ENCODE results near the gene MERTK.
"Not testable (repeated sequence)": the region's sequence is repeated elsewhere in the genome, so short reads cannot be mapped to it uniquely, and the experiment has no call there.

The MERTK gene

DNA sequence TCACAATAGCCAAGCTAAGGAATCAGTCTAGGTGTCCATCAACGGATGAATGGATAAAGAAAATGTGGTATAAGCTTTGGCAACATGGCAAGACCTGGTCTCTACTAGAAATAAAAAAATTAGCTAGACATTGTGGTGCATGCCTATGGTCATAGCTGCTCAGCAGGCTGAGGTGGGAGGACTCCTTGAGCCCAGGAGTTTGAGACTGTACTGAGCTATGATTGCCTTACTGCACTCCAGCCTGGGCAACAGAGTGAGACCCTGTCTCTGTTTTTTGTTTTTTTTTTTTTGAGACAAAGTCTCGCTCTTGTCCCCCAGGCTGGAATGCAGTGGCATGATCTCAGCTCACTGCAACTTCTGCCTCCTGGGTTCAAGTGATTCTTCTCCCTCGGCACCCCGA is 11.6 kb downstream of the MERTK start:
- DNase-seq (ENCODE audit: low read depth in 2 of 2) = not testable (repeated sequence)

DNA sequence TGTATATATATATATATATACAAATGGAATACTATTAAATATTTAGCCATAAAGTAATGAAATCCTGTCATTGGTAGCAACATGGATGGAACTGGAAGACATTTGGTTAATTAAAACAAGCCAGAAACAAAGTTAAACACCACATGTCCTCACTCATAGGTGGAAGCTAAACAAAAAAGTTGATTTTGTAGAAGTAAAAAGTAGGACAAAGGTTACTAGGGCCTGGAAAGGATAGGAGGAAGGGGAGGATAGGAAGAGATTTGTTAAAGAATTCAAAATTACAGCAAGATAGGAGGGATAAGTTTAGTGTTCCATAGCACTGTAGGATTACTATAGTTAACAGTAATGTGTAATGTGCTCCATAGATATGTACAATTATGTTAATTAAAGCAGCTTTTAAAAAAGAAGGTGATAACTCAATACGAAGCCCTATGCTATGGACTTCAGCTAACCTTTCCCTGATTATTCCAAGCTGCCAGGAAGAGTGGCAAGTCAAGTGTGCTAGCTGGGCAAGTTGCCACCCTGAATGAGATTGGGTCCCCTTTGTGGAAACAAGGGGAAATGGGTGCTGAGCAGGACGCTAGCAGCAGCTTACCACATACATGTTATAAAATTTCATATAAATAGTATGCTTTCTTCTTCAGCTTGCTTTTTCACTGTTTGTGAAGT is 12.3 kb downstream of the MERTK start:
- DNase-seq (ENCODE audit: low read depth in 2 of 2) = no peak

- not testable (repeated sequence) for DNase-seq (ENCODE audit: low read depth in 2 of 2)
Measured at GRCh38 chr2:111911295-111911977, 13.0 kb downstream of the MERTK start.

DNA sequence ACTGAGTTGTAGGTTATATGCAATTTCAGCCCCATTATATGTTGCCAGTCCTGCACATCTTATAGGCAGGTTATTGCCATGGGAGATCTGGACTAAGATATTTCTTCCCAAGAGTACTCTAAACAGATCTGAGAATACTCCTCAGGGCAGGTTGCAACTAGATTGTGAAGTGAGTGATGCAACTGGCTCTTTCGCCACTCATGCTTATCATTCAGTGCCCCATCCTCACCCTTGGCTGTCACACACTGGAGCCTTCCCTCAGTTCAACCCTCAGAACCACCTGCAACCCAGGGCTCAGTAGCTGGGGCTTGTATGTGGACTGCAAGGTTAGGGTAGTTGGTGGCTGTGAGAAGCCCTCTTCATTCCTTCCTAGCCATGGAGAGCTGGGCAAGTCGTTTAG is 14.1 kb downstream of the MERTK start:
- DNase-seq (ENCODE audit: low read depth in 2 of 2) = no peak

DNA sequence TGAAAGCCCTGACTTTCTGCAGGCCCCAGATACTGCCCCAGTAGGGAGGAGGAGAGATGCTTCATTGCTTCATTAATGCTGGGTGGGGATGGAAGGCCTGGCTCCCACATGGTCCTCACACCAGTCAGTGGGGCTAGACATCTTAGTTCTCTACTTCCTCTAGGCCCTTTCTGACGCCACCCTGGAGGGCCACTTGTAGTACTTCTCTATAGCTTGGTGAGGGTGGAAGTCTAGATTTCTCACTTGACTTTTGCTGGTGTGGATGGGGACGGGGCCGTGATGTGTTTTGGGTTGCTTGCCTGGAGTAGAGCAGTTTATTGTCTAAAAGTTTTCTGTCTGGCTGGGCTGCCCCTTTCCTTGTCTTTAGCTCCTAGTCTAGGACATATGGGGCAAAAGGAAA is 18.7 kb downstream of the MERTK start:
- no peak for DNase-seq (ENCODE audit: low read depth in 2 of 2)

DNA sequence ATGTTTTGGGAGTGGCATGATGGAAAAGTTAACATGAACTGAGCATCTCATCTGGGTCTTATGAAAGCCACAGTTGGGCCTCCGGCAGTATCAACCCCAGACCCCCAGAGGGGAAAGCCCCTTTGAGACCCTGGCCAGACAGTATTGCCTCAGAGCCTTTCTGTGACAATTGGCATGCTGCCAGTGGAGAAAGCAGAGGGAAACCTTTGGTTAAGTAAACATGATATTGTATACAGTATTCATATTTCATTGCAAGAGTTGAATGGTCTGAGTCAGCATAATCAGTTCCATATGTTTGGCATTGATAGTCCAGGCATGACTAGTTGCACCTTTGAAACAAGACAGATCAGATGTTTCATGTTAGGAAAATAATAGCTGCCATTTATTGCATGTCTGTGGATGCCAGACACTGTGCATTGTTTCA is 20.0 kb downstream of the MERTK start:
- DNase-seq (ENCODE audit: low read depth in 2 of 2) = no peak

DNA sequence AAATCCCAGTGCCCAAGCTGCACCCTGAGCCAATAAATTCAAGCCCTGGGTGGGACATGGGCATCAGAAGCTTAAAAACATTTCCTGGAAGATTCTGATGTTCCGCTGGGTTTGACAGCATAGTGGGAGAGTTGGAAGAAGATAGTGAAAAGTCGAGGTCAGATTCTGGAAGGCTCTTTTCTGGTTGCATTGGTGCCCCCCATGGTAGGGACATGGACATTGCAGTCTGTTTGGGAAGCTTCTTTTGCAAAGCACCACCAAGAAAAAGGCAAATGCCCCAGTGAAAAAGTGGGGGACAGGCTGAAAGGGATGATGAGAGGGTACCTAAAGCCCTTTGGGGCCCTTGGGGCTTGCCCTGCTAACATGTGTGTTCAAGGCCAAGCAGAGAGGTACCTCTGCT is 21.0 kb downstream of the MERTK start:
- DNase-seq (ENCODE audit: low read depth in 2 of 2) = no peak

GRCh38 chr2:111919794-111920608 is 21.6 kb downstream of the MERTK start:
- no peak for DNase-seq (ENCODE audit: low read depth in 2 of 2)

GRCh38 chr2:111923276-111923804 is 24.9 kb downstream of the MERTK start:
- no peak for DNase-seq (ENCODE audit: low read depth in 2 of 2)

GRCh38 chr2:111924617-111925107 is 26.3 kb downstream of the MERTK start:
- no peak for DNase-seq (ENCODE audit: low read depth in 2 of 2)

- DNase-seq (ENCODE audit: low read depth in 2 of 2) = no peak
Measured at GRCh38 chr2:111927723-111928122, 29.3 kb downstream of the MERTK start.

DNA sequence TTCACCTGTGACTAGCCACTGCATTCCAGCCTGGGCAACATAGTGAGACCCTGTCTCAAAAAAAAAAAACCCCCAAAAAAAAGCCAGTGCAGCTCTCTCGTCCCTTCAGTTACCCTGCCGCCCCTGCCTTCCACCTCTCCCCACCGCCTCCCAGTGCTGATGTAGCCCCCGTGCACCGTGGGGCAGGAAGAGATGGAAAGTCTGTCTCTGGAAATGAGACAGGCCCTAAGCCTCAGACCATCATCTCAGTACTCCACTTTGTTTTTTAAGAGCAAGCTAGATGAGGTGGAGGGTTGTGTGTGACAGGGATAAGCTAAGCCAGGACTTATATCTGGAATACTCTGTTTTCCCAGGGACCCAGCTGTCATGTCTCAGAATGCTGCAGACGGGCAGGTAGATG is 32.0 kb downstream of the MERTK start:
- DNase-seq (ENCODE audit: low read depth in 2 of 2) = no peak

DNA sequence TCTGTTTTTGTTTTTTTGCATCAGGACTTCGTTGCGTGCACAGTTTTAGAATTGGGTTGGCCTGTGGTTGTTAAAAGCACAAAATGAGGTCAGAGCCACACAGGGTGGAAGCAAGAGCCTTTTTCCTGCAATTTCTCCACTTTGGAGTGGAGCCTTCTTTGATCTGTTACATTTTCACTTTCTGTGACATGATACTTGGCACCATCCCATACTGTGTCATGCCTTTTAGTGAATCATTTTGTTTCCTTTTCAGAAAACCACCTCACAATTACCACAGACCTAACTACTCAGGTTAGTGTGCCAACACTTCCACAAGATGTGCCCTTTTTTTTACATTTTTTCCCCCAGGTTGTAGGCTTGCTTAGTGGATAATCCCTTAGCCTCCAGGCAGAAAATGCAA is 32.5 kb downstream of the MERTK start:
- DNase-seq (ENCODE audit: low read depth in 2 of 2) = no peak

DNA sequence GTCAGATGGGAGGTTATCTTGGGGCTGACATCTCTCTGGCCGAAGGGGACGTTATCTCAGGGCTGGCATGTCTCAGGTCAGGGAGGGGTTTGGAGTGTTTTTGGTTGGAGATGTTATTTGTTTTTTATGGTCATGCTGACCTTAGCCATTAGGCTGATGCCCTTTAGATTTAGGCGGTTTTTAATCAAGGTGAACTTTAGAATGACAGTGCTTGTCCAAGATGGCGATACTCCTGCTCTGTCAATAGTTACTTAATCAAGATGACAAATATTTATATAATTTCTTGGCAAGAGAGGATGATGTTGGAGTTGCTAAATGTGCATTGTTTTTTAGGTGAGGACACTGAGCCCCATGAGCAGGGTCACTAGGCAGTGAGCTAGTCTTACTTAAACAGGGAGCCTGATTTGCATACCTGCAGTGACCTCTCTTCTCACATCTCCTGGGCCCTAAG is 34.5 kb downstream of the MERTK start:
- no peak for DNase-seq (ENCODE audit: low read depth in 2 of 2)

DNA sequence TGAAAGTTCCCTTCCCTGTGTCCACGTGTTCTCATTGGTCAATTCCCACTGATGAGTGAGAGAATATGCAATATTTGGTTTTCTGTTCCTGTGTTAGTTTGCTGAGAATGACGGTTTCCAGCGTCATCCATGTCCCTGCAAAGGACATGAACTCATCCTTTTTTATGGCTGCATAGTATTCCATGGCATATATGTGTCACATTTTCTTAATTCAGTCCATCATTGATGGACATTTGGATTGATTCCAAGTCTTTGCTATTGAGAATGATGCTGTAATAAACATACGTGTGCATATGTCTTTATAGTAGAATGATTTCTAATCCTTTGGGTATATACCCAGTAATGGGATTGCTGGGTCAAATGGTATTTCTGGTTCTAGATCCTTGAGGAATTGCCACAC is 35.5 kb downstream of the MERTK start:
- not testable (repeated sequence) for DNase-seq (ENCODE audit: low read depth in 2 of 2)

- DNase-seq (ENCODE audit: low read depth in 2 of 2) = no peak
Measured at GRCh38 chr2:111936881-111937280, 38.5 kb downstream of the MERTK start.

- no peak for DNase-seq (ENCODE audit: low read depth in 2 of 2)
Measured at GRCh38 chr2:111938392-111938791, 40.0 kb downstream of the MERTK start.

GRCh38 chr2:111940333-111941196 is 42.2 kb downstream of the MERTK start:
- no peak for DNase-seq (ENCODE audit: low read depth in 2 of 2)

DNA sequence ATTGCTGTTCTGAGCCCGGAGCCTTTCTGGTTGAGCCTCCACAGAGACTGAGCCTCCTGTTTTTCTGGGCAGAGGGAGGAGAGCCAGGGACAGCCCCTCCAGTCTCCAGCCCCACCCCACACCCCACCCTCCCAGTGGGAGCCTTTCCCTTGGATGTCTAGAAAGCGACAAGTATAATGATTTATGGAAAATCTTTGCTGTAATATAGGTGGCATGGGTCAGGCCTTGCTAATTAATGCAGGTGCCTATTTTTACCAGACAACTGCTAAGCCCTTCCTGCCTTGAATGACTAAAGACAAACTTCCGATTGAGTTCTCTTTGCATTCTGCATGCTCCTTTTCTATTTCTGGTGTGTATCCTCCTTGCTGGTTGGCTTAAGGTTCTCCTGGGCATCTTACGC is 43.1 kb downstream of the MERTK start:
- DNase-seq (ENCODE audit: low read depth in 2 of 2) = no peak

DNA sequence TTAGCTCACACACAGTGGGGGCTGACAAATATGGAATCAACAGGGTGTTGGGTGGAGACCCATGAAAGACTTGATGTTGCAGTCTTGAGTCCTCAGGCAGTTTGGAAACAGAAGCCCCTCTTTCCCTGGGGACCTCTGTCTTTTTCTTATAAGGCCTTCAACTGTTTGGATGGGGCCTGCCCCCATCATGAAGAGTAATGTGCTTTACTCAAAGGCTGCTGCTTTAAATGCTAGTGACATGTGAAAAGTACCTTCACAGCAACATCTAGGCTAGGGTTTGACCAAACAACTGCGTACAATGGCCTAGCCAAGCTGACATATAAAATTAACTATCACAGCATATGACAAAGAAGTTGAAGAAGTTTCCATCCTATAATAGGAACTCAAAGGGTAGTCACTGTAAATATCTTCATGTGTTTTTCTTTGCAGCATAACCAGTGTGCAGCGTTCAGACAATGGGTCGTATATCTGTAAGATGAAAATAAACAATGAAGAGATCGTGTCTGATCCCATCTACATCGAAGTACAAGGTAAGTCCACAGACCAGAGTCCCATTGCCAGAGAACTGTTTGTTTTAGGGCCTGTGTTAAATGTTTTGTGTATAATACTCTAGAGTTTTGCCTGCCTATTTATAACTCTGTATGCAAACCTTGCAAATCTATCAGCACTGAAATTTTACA is 46.3 kb downstream of the MERTK start:
- no peak for DNase-seq (ENCODE audit: low read depth in 2 of 2)
